ENCODE measurements around the gene SCUBE3. TPM values are rescaled to one million over a fixed set of nuclear protein-coding genes. Genes with fewer than 3 reads are reported as not detected.

SCUBE3 gene
- total and polyA plus RNA-seq, 3 experiments from 2014 or later, result 0.07 to 0.18 (median 0.07) TPM

DNA sequence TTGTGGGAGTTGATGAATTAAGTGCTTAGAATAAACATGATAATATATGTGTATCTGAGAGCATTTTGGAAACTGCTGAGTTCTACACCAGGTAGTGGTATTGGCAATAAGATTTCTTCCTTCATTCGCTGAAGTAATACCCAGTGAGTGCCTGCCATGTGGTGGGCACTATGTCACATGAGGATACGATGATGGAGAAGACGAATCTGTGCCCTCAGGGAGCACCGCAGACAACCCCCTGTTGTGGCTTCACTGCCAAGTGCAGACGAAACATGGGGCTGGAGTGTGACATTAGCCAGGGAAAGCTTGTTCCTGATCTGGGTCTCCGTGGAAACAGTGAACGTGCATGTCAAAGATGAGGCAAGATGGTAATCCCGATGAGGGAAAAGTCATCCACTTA, 53.7 kb downstream of the SCUBE3 start:
- H3K27ac ChIP-seq (ENCODE audit: low read depth, low read length), result no peak overlapping the region
- H3K27ac Mint-ChIP-seq, result peak overlapping the region in 2 of 8 donors; percentile 11 to 55
- POLR2A ChIA-PET, result no interaction called here
- CTCF ChIA-PET, result interaction anchor here (1.0 kb wide), 1 partner anchor 26 kb away, joined by 3 read pairs; no protein-coding TSS in a partner anchor
- peaks cover 32 to 57% (median 47%) of the 10 kb centered on the region in 3 donors for H3K4me1 Mint-ChIP-seq
- no peaks in the 10 kb centered on the region for H3K36me3 ChIP-seq (ENCODE audit: insufficient read depth, low read length)
- H3K27me3 Mint-ChIP-seq, result no peaks in the 10 kb centered on the region
- no peaks in the 10 kb centered on the region for H3K9me3 Mint-ChIP-seq
- H3K4me3 Mint-ChIP-seq, result no peak overlapping the region
- peaks cover 21% of the 10 kb centered on the region for H3K4me1 ChIP-seq (ENCODE audit: insufficient read depth, low read length)
- no peaks in the 10 kb centered on the region for H3K9me3 ChIP-seq (ENCODE audit: low read length)
- H3K4me3 ChIP-seq (ENCODE audit: low read length), result no peak overlapping the region
- no peak for DNase-seq
- H3K27me3 ChIP-seq (ENCODE audit: insufficient read depth, low read length, poor library complexity, severe bottlenecking), result no peaks in the 10 kb centered on the region
- H3K36me3 Mint-ChIP-seq, result peaks cover 0 to 25% (median 4%) of the 10 kb centered on the region in 3 donors

DNA sequence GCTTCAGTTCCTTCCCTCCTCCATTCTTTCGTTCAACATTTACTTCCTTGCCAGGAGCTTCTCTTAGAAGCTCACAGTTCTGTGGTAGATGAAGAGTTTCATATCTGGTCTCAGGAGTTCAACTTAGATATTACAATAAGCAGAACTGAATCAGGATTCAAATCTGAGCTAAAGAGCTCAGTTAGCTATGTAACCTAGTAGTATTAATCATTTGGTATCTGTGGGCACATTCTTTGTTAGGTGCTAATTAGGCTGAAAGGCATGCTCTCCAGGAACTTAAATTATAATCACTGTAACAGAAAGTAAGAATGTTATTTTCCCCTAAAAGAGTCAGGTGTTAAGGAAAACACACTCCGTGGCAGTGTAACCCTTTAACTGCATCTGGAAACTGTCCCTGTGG, 54.1 kb downstream of the SCUBE3 start:
- Histone ChIP-seq H3K4me1 (ENCODE audit: insufficient read depth, low read length) (peaks cover 19% of the 10 kb centered on the region), H3K36me3 (ENCODE audit: insufficient read depth, low read length) (no peaks in the 10 kb centered on the region), H3K4me3 (ENCODE audit: low read length) (no peak overlapping the region), H3K27ac (ENCODE audit: low read depth, low read length) (no peak overlapping the region), H3K9me3 (ENCODE audit: low read length) (no peaks in the 10 kb centered on the region), H3K27me3 (ENCODE audit: insufficient read depth, low read length, poor library complexity, severe bottlenecking) (no peaks in the 10 kb centered on the region)
- H3K9me3 Mint-ChIP-seq, result no peaks in the 10 kb centered on the region
- no peak for DNase-seq
- peak overlapping the region in 2 of 8 donors; percentile 11 to 55 for H3K27ac Mint-ChIP-seq
- H3K4me1 Mint-ChIP-seq, result peaks cover 27 to 53% (median 42%) of the 10 kb centered on the region in 3 donors
- ChIA-PET POLR2A (no interaction called here), CTCF (interaction anchor here (1.0 kb wide), 1 partner anchor 27 kb away, joined by 3 read pairs; no protein-coding TSS in a partner anchor)
- no peak overlapping the region for H3K4me3 Mint-ChIP-seq
- no peaks in the 10 kb centered on the region for H3K27me3 Mint-ChIP-seq
- peaks cover 0 to 26% (median 4%) of the 10 kb centered on the region in 3 donors for H3K36me3 Mint-ChIP-seq

DNA sequence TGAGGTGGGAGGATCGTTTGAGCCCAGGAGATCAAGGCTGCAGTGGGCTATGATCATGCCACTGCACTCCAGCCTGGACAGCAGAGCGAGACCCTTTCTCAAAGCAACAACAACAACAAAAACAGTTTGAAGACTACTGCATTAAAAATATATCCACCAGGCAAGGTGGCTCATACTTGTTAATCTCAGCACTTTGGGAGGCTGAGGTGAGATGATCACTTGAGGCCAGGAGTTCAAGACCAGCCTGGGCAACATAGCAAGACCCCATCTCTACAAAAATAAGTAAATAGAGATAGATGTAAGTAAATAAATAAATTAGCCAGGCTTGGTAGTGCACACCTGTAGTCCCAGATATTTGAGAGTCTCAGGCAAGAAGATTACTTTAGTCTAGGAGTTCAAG, 58.2 kb downstream of the SCUBE3 start:
- CTCF ChIA-PET, result no interaction called here
- peaks cover 0 to 19% (median 2%) of the 10 kb centered on the region in 3 donors for H3K36me3 Mint-ChIP-seq

DNA sequence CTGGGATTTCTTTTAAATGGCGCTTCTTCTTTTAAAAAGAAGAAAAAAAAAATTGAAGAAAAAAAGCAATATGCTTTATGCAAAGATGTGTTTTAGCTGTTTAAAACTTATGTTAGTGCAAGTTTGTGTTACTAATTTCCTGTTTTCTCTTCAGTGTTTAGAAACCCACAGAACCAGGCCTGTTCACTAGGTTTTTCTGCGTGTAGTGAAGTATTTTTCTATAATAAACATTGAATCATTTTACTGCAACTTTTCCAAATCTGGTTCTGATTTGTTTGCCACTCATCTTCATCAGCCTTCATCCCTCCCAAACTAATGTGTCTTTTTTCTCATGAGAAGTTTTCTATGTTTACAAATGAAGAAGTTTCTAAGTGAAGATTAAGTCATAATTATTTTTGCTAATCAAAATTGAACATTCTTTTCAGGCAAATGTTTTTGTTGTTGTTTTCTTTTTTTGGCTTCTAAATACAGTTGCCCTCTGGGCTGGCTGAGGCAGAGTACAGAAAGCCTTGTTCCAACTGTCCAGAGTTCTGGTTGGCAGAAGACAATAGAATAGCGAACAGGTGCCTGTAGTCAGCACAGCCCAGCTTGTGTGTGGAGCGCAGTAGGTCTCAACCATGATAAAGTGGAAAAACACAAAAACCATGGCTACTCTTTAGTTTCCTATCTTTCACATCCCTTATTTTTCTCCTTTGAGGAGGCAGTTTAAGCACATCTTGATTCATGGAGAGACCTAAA, 60.2 kb downstream of the SCUBE3 start:
- Histone ChIP-seq H3K27me3 (ENCODE audit: insufficient read depth, low read length, poor library complexity, severe bottlenecking) (no peaks in the 10 kb centered on the region), H3K4me1 (ENCODE audit: insufficient read depth, low read length) (no peaks in the 10 kb centered on the region), H3K9me3 (ENCODE audit: low read length) (no peaks in the 10 kb centered on the region), H3K27ac (ENCODE audit: low read depth, low read length) (no peak overlapping the region), H3K4me3 (ENCODE audit: low read length) (no peak overlapping the region), H3K36me3 (ENCODE audit: insufficient read depth, low read length) (no peaks in the 10 kb centered on the region)
- POLR2A ChIA-PET, result interaction anchor here (0.7 kb wide), 1 partner anchor 201 kb away, joined by 7 read pairs; no protein-coding TSS in a partner anchor
- CTCF ChIA-PET, result interaction anchor here (0.5 kb wide), 1 partner anchor 176 kb away, joined by 5 read pairs; no protein-coding TSS in a partner anchor
- Mint-ChIP-seq H3K4me1 (peaks cover 9 to 29% (median 24%) of the 10 kb centered on the region in 3 donors), H3K9me3 (no peaks in the 10 kb centered on the region), H3K4me3 (no peak overlapping the region), H3K36me3 (peaks cover 0 to 11% (median 4%) of the 10 kb centered on the region in 3 donors), H3K27ac (peak overlapping the region in 4 of 8 donors; percentile 23 to 77 (median 64)), H3K27me3 (no peaks in the 10 kb centered on the region)
- DNase-seq, result no peak

More for the DNA sequence above, 58.2 kb downstream of the SCUBE3 start:
- DNase-seq, result no peak
- Histone ChIP-seq H3K27me3 (ENCODE audit: insufficient read depth, low read length, poor library complexity, severe bottlenecking) (no peaks in the 10 kb centered on the region), H3K4me3 (ENCODE audit: low read length) (no peak overlapping the region), H3K9me3 (ENCODE audit: low read length) (no peaks in the 10 kb centered on the region), H3K4me1 (ENCODE audit: insufficient read depth, low read length) (no peaks in the 10 kb centered on the region), H3K27ac (ENCODE audit: low read depth, low read length) (no peak overlapping the region), H3K36me3 (ENCODE audit: insufficient read depth, low read length) (no peaks in the 10 kb centered on the region)
- Mint-ChIP-seq H3K9me3 (no peaks in the 10 kb centered on the region), H3K27ac (peak overlapping the region in 1 of 8 donors; percentile 45), H3K27me3 (no peaks in the 10 kb centered on the region), H3K4me1 (peaks cover 14 to 32% (median 27%) of the 10 kb centered on the region in 3 donors), H3K4me3 (no peak overlapping the region)
- POLR2A ChIA-PET, result no interaction called here

DNA sequence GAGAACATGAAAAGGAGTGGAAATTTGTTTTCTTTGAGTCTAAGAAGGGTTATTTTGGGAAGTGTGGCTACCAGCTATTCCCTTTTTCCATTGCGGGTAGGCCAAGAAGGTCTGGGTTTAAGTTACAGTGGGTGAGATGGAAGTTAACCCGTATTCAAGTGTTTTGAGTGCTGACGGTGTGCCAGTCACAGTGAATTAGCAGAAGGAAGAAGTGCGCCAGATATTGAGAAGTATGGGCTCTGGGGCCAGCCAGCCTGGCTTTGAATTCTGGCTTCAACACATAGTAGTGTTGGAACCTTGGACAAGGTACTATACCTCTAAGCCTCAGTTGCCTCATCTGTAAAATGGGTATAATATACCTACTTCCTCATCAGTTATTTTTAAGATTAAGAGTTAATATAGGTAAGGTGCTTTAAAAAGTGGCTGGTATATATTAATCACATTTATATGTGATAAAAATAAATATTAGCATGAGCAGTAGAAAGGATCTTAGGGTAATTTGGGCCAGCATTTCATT, 62.0 kb downstream of the SCUBE3 start:
- CTCF ChIA-PET, result no interaction called here

DNA sequence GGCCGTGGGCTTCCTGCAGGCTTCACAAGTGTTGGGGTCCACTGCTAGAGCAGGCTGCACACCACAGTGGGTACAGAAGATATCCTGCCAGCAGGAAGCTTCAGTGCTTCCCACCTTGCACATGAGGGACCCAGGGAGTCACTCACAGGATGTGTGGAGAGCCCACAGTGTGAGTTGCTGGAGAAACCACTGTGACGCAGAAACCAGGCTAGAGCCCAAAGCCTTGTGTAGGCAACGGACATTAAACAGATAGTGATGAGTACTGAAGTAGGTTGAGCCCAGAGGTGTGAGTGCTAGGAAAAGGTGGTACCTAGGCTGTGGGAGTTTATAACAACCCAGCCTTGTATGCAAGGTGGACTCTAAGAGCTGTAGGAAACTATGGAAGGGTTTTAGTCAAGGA, 65.0 kb downstream of the SCUBE3 start:
- H3K4me3 Mint-ChIP-seq, result no peak overlapping the region
- H3K27ac Mint-ChIP-seq, result peak overlapping the region in 1 of 8 donors; percentile 75
- Histone ChIP-seq H3K4me3 (ENCODE audit: low read length) (no peak overlapping the region), H3K27ac (ENCODE audit: low read depth, low read length) (no peak overlapping the region), H3K36me3 (ENCODE audit: insufficient read depth, low read length) (peaks cover 19% of the 10 kb centered on the region), H3K9me3 (ENCODE audit: low read length) (no peaks in the 10 kb centered on the region), H3K27me3 (ENCODE audit: insufficient read depth, low read length, poor library complexity, severe bottlenecking) (no peaks in the 10 kb centered on the region), H3K4me1 (ENCODE audit: insufficient read depth, low read length) (no peaks in the 10 kb centered on the region)
- H3K27me3 Mint-ChIP-seq, result no peaks in the 10 kb centered on the region
- ChIA-PET CTCF (interaction anchor here (1.4 kb wide), 1 partner anchor 14 kb away, joined by 4 read pairs; no protein-coding TSS in a partner anchor), POLR2A (no interaction called here)
- H3K36me3 Mint-ChIP-seq, result peaks cover 4 to 35% (median 18%) of the 10 kb centered on the region in 3 donors
- H3K9me3 Mint-ChIP-seq, result no peaks in the 10 kb centered on the region
- peaks cover 7 to 26% (median 20%) of the 10 kb centered on the region in 3 donors for H3K4me1 Mint-ChIP-seq
- DNase-seq, result no peak

More for the DNA sequence above, 62.0 kb downstream of the SCUBE3 start:
- Mint-ChIP-seq H3K9me3 (no peaks in the 10 kb centered on the region), H3K27ac (peak overlapping the region in 2 of 8 donors; percentile 17 to 65), H3K27me3 (no peaks in the 10 kb centered on the region), H3K4me3 (no peak overlapping the region), H3K36me3 (peaks cover 0 to 12% (median 4%) of the 10 kb centered on the region in 3 donors), H3K4me1 (peaks cover 9 to 25% (median 20%) of the 10 kb centered on the region in 3 donors)
- Histone ChIP-seq H3K27me3 (ENCODE audit: insufficient read depth, low read length, poor library complexity, severe bottlenecking) (no peaks in the 10 kb centered on the region), H3K36me3 (ENCODE audit: insufficient read depth, low read length) (no peaks in the 10 kb centered on the region), H3K9me3 (ENCODE audit: low read length) (no peaks in the 10 kb centered on the region), H3K4me1 (ENCODE audit: insufficient read depth, low read length) (no peaks in the 10 kb centered on the region), H3K27ac (ENCODE audit: low read depth, low read length) (no peak overlapping the region), H3K4me3 (ENCODE audit: low read length) (no peak overlapping the region)
- POLR2A ChIA-PET, result interaction anchor here (1.2 kb wide), 1 partner anchor 13 kb away, joined by 3 read pairs; no protein-coding TSS in a partner anchor
- DNase-seq, result no peak

DNA sequence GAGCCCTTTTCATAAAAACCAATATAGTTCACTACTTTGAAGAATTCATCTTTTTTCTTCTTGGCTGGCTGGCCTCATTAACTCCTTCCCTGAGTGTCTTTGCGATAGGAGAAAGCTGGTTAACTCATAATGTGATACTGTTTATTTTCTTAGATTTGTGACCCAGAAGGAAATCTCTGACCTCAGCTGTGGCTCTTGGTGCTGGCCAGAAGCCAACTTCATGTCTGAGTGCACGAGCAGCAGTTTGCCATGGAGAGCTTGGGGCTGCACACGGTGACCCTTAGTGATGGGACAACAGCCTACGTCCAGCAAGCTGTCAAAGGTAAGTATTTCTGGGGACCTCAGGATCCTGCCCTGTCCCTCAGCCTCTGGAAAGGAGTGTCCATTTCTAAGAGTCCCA, 67.1 kb downstream of the SCUBE3 start:
- no peak overlapping the region for H3K27ac ChIP-seq (ENCODE audit: low read depth, low read length)
- no peaks in the 10 kb centered on the region for H3K4me1 ChIP-seq (ENCODE audit: insufficient read depth, low read length)
- H3K4me1 Mint-ChIP-seq, result peaks cover 3 to 19% (median 6%) of the 10 kb centered on the region in 3 donors
- H3K9me3 Mint-ChIP-seq, result no peaks in the 10 kb centered on the region
- H3K36me3 Mint-ChIP-seq, result peaks cover 7 to 51% (median 21%) of the 10 kb centered on the region in 3 donors
- H3K36me3 ChIP-seq (ENCODE audit: insufficient read depth, low read length), result peaks cover 33% of the 10 kb centered on the region
- H3K4me3 Mint-ChIP-seq, result no peak overlapping the region
- H3K27ac Mint-ChIP-seq, result no peak overlapping the region
- no peaks in the 10 kb centered on the region for H3K27me3 ChIP-seq (ENCODE audit: insufficient read depth, low read length, poor library complexity, severe bottlenecking)
- DNase-seq, result no peak
- H3K27me3 Mint-ChIP-seq, result no peaks in the 10 kb centered on the region
- no peak overlapping the region for H3K4me3 ChIP-seq (ENCODE audit: low read length)
- POLR2A ChIA-PET, result no interaction called here
- CTCF ChIA-PET, result no interaction called here
- no peaks in the 10 kb centered on the region for H3K9me3 ChIP-seq (ENCODE audit: low read length)

DNA sequence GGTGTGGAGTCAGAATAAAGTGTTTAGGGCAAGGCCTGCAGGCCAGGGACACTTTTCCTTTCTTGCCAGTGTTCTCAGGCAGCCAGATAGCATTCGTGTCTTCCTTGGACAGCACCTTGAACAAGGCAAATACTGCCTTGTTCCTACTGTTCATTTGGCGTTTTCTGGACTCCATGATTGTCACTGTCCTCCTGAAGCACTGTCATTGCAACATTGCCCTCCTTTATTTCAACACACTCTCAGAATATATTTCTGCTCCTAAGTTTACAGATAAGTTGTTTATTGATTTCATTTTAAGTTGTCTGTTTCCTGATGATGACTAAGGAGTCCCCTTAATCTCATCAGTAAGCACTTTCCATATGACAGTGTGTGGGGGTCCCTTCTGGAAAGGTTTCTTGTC, 68.7 kb downstream of the SCUBE3 start:
- Histone ChIP-seq H3K27me3 (ENCODE audit: insufficient read depth, low read length, poor library complexity, severe bottlenecking) (no peaks in the 10 kb centered on the region), H3K27ac (ENCODE audit: low read depth, low read length) (no peak overlapping the region), H3K9me3 (ENCODE audit: low read length) (no peaks in the 10 kb centered on the region), H3K4me3 (ENCODE audit: low read length) (no peak overlapping the region), H3K4me1 (ENCODE audit: insufficient read depth, low read length) (no peaks in the 10 kb centered on the region), H3K36me3 (ENCODE audit: insufficient read depth, low read length) (peaks cover 49% of the 10 kb centered on the region)
- Mint-ChIP-seq H3K27me3 (no peaks in the 10 kb centered on the region), H3K4me3 (no peak overlapping the region), H3K27ac (no peak overlapping the region), H3K4me1 (peaks cover 3 to 16% (median 6%) of the 10 kb centered on the region in 3 donors), H3K36me3 (peaks cover 16 to 67% (median 30%) of the 10 kb centered on the region in 3 donors), H3K9me3 (no peaks in the 10 kb centered on the region)
- CTCF ChIA-PET, result interaction anchor here (1.1 kb wide), 1 partner anchor 60 kb away, joined by 3 read pairs; the partner anchor contains the start of gene PPARD
- POLR2A ChIA-PET, result no interaction called here
- DNase-seq, result no peak

Data from CD8-positive, alpha-beta memory T cell (primary cell).